Right lobe of liver (tissue), 4 donors: ENCODE data around the gene GRB14.

Source experiments
- CTCF ChIP-seq, 4 donors: fragments of 200-600 bp in 3 of 4; fragments of 450-650 bp in 1 of 4; IDR thresholded peaks; one replicate each; pipeline versions ENCODE4 v1.5.1 to v1.8.0; 2016 to 2022; ENCODE audit warnings: antibody characterized with exemption in 4 of 4, mild to moderate bottlenecking in 2 of 4
- POLR2A ChIP-seq: fragments of 450-650 bp; IDR thresholded peaks from one replicate; pipeline ENCODE4 v1.6.1; 2017; ENCODE audit warnings: antibody characterized with exemption, mild to moderate bottlenecking
- donor health status: DM: no; HTN: no; CAD: no.
- donor health status: DM: no; HTN: no; CAD: no.
- donor health status: DM: no; HTN: yes; CAD: no.

DNA sequence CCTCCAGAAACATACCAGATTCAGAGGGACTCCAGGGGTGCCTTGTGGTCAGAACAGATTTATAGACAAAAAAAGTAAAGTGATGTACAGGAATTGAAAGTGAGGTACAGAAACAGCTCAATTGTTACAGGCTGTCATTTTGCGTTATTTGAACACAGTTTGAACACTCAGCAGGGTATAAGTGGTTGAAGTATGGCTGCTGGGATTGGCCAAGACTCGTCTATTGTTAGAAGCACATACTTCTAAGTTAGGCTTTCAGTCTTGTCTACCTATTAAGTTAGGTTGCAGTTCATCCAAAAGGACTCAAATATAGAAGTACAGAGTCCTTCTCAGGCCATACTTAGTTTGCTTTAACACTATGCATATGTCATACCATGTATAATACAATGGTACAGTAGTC, 21.0 kb upstream of the GRB14 start:
- no peak for TF ChIP-seq POLR2A
- TF ChIP-seq CTCF (IDR thresholded peaks at IDR 0.05): no peak
